RWPE2 (cell line): Measurements from ENCODE around the gene ANKRD6.

Source experiments
- ATAC-seq: fragments of 200-7000 bp; cut with Tn5 transposase; 3 replicates; pipeline ENCODE4 v1.9.1; 2021; ENCODE audit warnings: low read depth
- DNase-seq: peaks from one replicate; pipeline ENCODE4 v3.0.0-alpha.2; 2020; ENCODE audit warnings: low spot score
- H3K27ac ChIP-seq: fragments of 450-650 bp; 2 replicates; pipeline ENCODE4 v1.5.1; 2017; ENCODE audit warnings: mild to moderate bottlenecking; ENCODE audit not compliant: poor library complexity, severe bottlenecking
- H3K27me3 ChIP-seq: fragments of 250-450 bp; sonication (Bioruptor Pico); 2 replicates; pipeline ENCODE4 v1.5.1; 2021; ENCODE audit warnings: mild to moderate bottlenecking, moderate library complexity; ENCODE audit not compliant: insufficient read depth, poor library complexity, severe bottlenecking
- H3K36me3 ChIP-seq: fragments of 250-450 bp; sonication (Bioruptor Pico); 2 replicates; pipeline ENCODE4 v1.5.1; 2020; ENCODE audit warnings: low read depth, mild to moderate bottlenecking, moderate library complexity
- H3K4me1 ChIP-seq: fragments of 250-450 bp; sonication (Bioruptor Pico); 2 replicates; pipeline ENCODE4 v1.5.1; 2021; ENCODE audit warnings: mild to moderate bottlenecking, moderate library complexity; ENCODE audit not compliant: insufficient read depth, poor library complexity, severe bottlenecking
- H3K4me3 ChIP-seq: fragments of 250-450 bp; sonication (Bioruptor Pico); 2 replicates; pipeline ENCODE4 v1.5.1; 2021; ENCODE audit warnings: mild to moderate bottlenecking, moderate library complexity; ENCODE audit not compliant: severe bottlenecking
- H3K9me3 ChIP-seq: fragments of 250-450 bp; sonication (Bioruptor Pico); 2 replicates; pipeline ENCODE4 v1.5.1; 2021; ENCODE audit warnings: mild to moderate bottlenecking, moderate library complexity; ENCODE audit not compliant: severe bottlenecking
- TF ChIP-seq, protein P1 (sequence below): fragments of 450-650 bp; IDR thresholded peaks from one replicate; pipeline ENCODE4 v1.5.1; 2017; ENCODE audit warnings: mild to moderate bottlenecking, moderate library complexity; ENCODE audit not compliant: poor library complexity, severe bottlenecking

The ANKRD6 gene

DNA sequence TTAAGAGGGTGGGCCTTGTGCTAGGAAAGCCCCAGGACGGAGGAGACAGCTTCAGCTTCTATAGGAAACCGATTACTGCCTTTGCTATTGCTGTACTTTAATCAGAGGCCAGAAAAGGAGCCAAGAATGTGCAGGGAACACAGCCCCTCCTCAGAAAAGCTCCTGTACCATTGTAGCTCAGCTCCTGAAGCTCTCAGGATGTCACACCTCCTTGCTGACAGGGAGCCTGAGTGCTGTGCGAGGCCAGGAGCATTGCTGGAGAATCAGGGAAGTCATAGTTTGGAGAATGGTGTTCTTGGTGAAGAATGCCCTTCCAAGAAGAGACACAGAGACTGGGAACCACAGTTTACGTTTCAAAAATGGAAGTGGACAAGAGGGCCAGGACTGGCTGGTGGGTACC lies 158.8 kb downstream of the ANKRD6 start:
- Histone ChIP-seq H3K4me3 (no peak overlapping the region), H3K9me3 (no peaks in the 10 kb centered on the region), H3K4me1 (no peaks in the 10 kb centered on the region), H3K27me3 (no peaks in the 10 kb centered on the region), H3K36me3 (no peaks in the 10 kb centered on the region), H3K27ac (no peak overlapping the region)
- DNase-seq (no peak), ATAC-seq (no peak)
- TF ChIP-seq, protein P1, sequence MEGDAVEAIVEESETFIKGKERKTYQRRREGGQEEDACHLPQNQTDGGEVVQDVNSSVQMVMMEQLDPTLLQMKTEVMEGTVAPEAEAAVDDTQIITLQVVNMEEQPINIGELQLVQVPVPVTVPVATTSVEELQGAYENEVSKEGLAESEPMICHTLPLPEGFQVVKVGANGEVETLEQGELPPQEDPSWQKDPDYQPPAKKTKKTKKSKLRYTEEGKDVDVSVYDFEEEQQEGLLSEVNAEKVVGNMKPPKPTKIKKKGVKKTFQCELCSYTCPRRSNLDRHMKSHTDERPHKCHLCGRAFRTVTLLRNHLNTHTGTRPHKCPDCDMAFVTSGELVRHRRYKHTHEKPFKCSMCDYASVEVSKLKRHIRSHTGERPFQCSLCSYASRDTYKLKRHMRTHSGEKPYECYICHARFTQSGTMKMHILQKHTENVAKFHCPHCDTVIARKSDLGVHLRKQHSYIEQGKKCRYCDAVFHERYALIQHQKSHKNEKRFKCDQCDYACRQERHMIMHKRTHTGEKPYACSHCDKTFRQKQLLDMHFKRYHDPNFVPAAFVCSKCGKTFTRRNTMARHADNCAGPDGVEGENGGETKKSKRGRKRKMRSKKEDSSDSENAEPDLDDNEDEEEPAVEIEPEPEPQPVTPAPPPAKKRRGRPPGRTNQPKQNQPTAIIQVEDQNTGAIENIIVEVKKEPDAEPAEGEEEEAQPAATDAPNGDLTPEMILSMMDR = no peak

DNA sequence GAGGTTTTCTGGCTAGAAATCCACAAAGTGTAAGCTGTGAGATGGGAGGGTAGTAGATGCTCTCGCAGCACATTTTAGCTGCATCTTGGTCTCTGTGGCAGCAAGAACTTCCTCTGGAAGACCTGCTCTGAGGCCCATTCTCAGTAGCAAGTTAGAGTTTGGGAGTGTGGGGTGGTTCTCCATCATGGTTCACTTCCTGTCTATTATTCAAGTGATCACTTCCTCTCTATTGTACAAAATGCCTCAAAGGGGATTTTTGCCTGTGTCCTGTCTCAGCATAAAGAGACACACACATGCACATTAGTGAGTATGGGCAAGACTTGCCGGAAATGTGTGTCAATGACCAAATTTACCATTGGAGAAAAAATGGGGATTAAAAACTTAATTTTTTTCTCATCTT lies 163.1 kb downstream of the ANKRD6 start:
- H3K27me3 ChIP-seq = no peaks in the 10 kb centered on the region
- TF ChIP-seq, protein P1 = no peak
- H3K36me3 ChIP-seq = no peaks in the 10 kb centered on the region
- H3K9me3 ChIP-seq = no peaks in the 10 kb centered on the region
- no peaks in the 10 kb centered on the region for H3K4me1 ChIP-seq
- no peak overlapping the region for H3K27ac ChIP-seq
- H3K4me3 ChIP-seq = no peak overlapping the region
- DNase-seq (no peak), ATAC-seq (no peak)

DNA sequence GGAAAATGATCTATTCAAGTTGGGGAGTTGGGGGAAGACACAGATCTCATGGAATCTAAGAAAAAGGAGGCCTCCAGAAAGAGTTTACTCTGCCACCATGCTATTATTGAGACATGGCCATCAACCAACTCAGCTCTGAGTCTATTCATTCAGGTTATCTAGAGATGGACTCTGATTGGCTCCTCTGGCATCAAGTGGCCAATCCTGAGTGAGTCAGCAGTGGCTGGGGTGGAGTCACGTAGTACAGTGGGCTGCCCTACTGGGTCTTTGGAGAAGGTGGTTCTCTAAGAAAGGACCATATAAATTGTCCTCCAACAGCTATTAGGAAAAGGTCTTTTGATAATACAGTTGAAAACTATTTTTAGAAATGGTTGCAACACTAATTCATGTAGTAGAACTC lies 163.5 kb downstream of the ANKRD6 start:
- DNase-seq (no peak), ATAC-seq (no peak)
- H3K4me3 ChIP-seq = no peak overlapping the region
- TF ChIP-seq, protein P1 = no peak
- no peak overlapping the region for H3K27ac ChIP-seq
- no peaks in the 10 kb centered on the region for H3K4me1 ChIP-seq
- no peaks in the 10 kb centered on the region for H3K36me3 ChIP-seq
- no peaks in the 10 kb centered on the region for H3K27me3 ChIP-seq
- H3K9me3 ChIP-seq = no peaks in the 10 kb centered on the region

DNA sequence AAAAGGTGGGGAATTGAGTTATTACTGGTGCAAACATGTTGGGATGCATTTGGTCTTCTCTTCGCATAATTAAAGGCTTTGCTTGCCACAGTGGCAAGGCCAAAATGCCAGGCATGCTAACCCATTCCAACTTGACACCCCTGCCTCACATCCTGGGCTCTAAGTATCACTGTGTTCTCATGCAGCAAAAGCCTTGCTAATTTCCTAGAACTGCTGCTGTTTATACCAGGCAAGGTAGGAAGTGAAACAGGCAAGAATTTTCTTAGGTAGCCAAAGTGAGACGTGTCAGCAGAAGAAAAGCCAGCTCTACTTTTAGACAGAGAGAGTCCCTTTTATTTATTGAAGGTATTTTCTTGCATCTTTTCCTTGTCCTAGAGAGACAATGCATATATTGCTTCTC lies 164.4 kb downstream of the ANKRD6 start:
- H3K4me3 ChIP-seq = no peak overlapping the region
- H3K27ac ChIP-seq = no peak overlapping the region
- TF ChIP-seq, protein P1 = no peak
- ATAC-seq (no peak), DNase-seq (no peak)
- no peaks in the 10 kb centered on the region for H3K36me3 ChIP-seq
- H3K4me1 ChIP-seq = no peaks in the 10 kb centered on the region
- H3K9me3 ChIP-seq = no peaks in the 10 kb centered on the region
- H3K27me3 ChIP-seq = no peaks in the 10 kb centered on the region

DNA sequence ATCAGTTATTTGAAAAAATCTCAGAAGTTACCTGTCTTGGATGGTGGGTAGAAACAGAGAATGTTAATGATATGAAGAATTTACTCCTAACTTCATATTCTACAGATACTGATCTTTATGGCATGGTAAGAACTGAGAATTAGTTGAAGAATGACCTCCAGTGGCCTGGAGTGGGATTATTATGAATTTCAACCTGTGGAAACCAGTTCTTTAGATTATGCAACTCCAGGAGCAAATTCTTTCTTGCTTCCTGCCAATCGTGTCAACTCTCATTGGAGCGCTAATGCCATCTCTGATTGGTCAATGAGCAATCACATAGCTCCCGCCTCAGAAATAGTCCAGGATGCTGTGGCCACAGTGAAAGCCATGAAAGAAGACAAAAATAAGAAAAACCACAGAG lies 165.0 kb downstream of the ANKRD6 start:
- H3K27ac ChIP-seq = no peak overlapping the region
- DNase-seq = no peak
- no peak overlapping the region for H3K4me3 ChIP-seq

More for the DNA sequence above, 165.0 kb downstream of the ANKRD6 start:
- Histone ChIP-seq H3K27me3 (no peaks in the 10 kb centered on the region), H3K4me1 (no peaks in the 10 kb centered on the region), H3K9me3 (no peaks in the 10 kb centered on the region), H3K36me3 (no peaks in the 10 kb centered on the region)
- ATAC-seq = peak; percentile 86
- TF ChIP-seq, protein P1 = peak; percentile 56
